ENCODE measurements around the gene ABCG1. TPM values are rescaled to one million over a fixed set of nuclear protein-coding genes. Genes with fewer than 3 reads are reported as not detected.
A peak's percentile ranks its signal among the peaks of the same experiment; 100 is the strongest.

Gene ABCG1
- total and polyA plus RNA-seq, 2 of the 4 experiments (the other 2 are of a cell fraction), result 0.19 to 0.36 TPM

DNA sequence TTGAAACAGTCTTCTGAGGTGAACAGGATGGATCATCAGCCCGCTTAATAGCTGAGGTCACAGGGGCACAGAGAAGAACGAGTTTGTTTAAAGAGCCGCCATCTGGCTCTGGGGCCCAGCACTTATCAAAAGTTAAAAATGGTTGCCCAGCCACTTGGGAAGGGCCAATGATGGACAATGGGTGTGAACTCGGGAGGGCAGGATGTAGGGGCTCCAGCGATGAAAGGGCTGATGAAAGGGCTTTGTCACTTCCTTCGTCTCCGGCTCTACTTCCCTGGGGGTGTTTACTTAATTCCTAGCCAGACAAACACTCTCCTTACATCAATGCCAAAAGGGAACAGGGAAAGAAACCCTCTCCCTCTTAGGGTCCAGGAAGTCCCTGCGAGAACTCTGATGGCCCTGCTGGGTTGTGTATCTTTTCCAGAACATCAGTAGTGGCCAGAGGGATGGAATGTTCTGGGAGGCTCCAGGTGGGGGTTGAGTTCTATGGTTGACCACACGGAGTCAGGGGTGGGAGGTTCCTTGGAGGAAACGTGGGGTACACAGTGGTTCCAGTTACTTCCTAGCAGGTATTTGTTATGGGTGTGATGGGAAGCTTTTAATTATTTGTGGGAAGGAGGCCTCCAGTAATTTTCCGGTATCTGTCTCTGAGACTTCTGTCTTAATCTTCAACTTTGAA, 9.0 kb upstream of the ABCG1 start:
- H3K14ac ChIP-seq (replicated peaks; ENCODE audit: low read depth, low read length), result no peak overlapping the region
- H4K20me1 ChIP-seq (ENCODE audit: insufficient read depth, low read length), result no peaks in the 10 kb centered on the region
- H3K4me1 ChIP-seq (ENCODE audit: control insufficient read depth, insufficient read depth, low read length), result peaks cover 2% of the 10 kb centered on the region; the same call in 1 of the 2 replicates
- H3K4ac ChIP-seq (ENCODE audit: low read depth, low read length), result no peak overlapping the region; the same call in 1 of the 2 replicates
- in situ Hi-C loops (cut with MboI; ENCODE audit: low sequenced_read_pairs) (no loop called here), intact Hi-C loops (cut with micrococcal nuclease) (no loop called here), dilution Hi-C loops (cut with HindIII; ENCODE audit: low sequenced_read_pairs, unreplicated experiment) (no loop called here)
- H3K27ac ChIP-seq (ENCODE audit: insufficient read depth, low read length), result no peak overlapping the region
- no peak overlapping the region for H3K4me2 ChIP-seq (ENCODE audit: low read depth, low read length)
- ChIA-PET POLR2A (ENCODE audit: unreplicated experiment) (no interaction called here), CTCF (no interaction called here)
- ATAC-seq (ENCODE audit: low read depth) (no peak), DNase-seq (no peak)
- H3K36me3 ChIP-seq (ENCODE audit: control insufficient read depth, insufficient read depth, low read length), result no peaks in the 10 kb centered on the region
- H4K91ac ChIP-seq (ENCODE audit: insufficient read depth, low read depth, low read length), result no peak overlapping the region
- H4K5ac ChIP-seq (ENCODE audit: low read depth, low read length), result no peak overlapping the region
- H3K27me3 ChIP-seq (ENCODE audit: control insufficient read depth, insufficient read depth, low read length), result peaks cover 19% of the 10 kb centered on the region
- no peak overlapping the region for H2AK9ac ChIP-seq (replicated peaks; ENCODE audit: low read depth, low read length, poor library complexity)
- no peaks in the 10 kb centered on the region for H3K9me1 ChIP-seq (ENCODE audit: insufficient read depth, low read length)
- no TSS peak for BruUV-seq (replicated peaks)
- no peak overlapping the region for H3K4me3 ChIP-seq (ENCODE audit: insufficient read depth, low read depth, low read length)
- H3K18ac ChIP-seq (ENCODE audit: low read depth, low read length), result no peak overlapping the region
- H2BK120ac ChIP-seq (ENCODE audit: low read depth, low read length), result no peak overlapping the region; the same call in 1 of the 2 replicates
- H2AK5ac ChIP-seq (ENCODE audit: low read depth, low read length), result no peak overlapping the region
- 24% methylated on average over 3 of the region's 11 CpGs; no CpG with 5 or more reads in 1 of the 2 experiments for WGBS, 2 experiments (ENCODE audit: extremely low coverage in 2 of 2, insufficient read length in 1 of 2)
- no peak overlapping the region for H3K56ac ChIP-seq (ENCODE audit: extremely low read depth, insufficient read depth, low read length)
- no peak overlapping the region for H2BK5ac ChIP-seq (ENCODE audit: low read depth, low read length, poor library complexity, severe bottlenecking)
- H2BK15ac ChIP-seq (ENCODE audit: low read depth, low read length), result no peak overlapping the region
- H3K9ac ChIP-seq (ENCODE audit: low read depth, low read length), result no peak overlapping the region
- H2AFZ ChIP-seq (replicated peaks; ENCODE audit: low read length, poor library complexity), result peak overlapping the region; percentile 8
- no peaks in the 10 kb centered on the region for H3K79me1 ChIP-seq (ENCODE audit: low read depth in 1 of 2, low read length in 2 of 2)
- no peak overlapping the region for H4K8ac ChIP-seq (ENCODE audit: low read depth in 2 of 2, low read length in 2 of 2)
- TF ChIP-seq MXI1 (IDR thresholded peaks at IDR 0.05; ENCODE audit: borderline replicate concordance, low read depth, low read length), result no peak
- TF ChIP-seq, protein P1, sequence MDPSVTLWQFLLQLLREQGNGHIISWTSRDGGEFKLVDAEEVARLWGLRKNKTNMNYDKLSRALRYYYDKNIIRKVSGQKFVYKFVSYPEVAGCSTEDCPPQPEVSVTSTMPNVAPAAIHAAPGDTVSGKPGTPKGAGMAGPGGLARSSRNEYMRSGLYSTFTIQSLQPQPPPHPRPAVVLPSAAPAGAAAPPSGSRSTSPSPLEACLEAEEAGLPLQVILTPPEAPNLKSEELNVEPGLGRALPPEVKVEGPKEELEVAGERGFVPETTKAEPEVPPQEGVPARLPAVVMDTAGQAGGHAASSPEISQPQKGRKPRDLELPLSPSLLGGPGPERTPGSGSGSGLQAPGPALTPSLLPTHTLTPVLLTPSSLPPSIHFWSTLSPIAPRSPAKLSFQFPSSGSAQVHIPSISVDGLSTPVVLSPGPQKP (IDR thresholded peaks at IDR 0.05; ENCODE audit: borderline replicate concordance, low read depth, low read length), result no peak
- TF ChIP-seq MAFK (IDR thresholded peaks at IDR 0.05; ENCODE audit: low read depth, low read length), result no peak
- no peak for TF ChIP-seq MAZ (IDR thresholded peaks at IDR 0.05; ENCODE audit: borderline replicate concordance, low read depth, low read length)
- TF ChIP-seq POLR2A (IDR thresholded peaks at IDR 0.05; ENCODE audit: low read depth, low read length), result no peak
- TF ChIP-seq FOS (IDR thresholded peaks at IDR 0.05; ENCODE audit: low read depth, low read length), result no peak
- no peak for TF ChIP-seq RAD21 (IDR thresholded peaks at IDR 0.05; ENCODE audit: low read length)
- TF ChIP-seq, protein P2, sequence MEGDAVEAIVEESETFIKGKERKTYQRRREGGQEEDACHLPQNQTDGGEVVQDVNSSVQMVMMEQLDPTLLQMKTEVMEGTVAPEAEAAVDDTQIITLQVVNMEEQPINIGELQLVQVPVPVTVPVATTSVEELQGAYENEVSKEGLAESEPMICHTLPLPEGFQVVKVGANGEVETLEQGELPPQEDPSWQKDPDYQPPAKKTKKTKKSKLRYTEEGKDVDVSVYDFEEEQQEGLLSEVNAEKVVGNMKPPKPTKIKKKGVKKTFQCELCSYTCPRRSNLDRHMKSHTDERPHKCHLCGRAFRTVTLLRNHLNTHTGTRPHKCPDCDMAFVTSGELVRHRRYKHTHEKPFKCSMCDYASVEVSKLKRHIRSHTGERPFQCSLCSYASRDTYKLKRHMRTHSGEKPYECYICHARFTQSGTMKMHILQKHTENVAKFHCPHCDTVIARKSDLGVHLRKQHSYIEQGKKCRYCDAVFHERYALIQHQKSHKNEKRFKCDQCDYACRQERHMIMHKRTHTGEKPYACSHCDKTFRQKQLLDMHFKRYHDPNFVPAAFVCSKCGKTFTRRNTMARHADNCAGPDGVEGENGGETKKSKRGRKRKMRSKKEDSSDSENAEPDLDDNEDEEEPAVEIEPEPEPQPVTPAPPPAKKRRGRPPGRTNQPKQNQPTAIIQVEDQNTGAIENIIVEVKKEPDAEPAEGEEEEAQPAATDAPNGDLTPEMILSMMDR (conservative IDR thresholded peaks at IDR 0.05; ENCODE audit: low read depth, low read length), result no peak
- TF ChIP-seq NFE2L2 (IDR thresholded peaks at IDR 0.05; ENCODE audit: low read depth, low read length), result no peak
- TF ChIP-seq SMC3 (IDR thresholded peaks at IDR 0.05; ENCODE audit: low read depth, low read length), result no peak
- TF ChIP-seq RFX5 (IDR thresholded peaks at IDR 0.05; ENCODE audit: low read depth, low read length), result no peak
- no peak for TF ChIP-seq CEBPB (IDR thresholded peaks at IDR 0.05; ENCODE audit: low read depth, low read length)
- peaks cover 6% of the 10 kb centered on the region for H3K9me3 ChIP-seq (ENCODE audit: control insufficient read depth, insufficient read depth, low read length)
- H3K23ac ChIP-seq (ENCODE audit: low read depth, low read length), result no peak overlapping the region
- peak overlapping the region; percentile 9; the same call in 1 of the 2 replicates for H2BK20ac ChIP-seq (ENCODE audit: low read depth, low read length)
